ENCODE data around the gene SNRPD3. TPM values are rescaled to one million over a fixed set of nuclear protein-coding genes. Genes with fewer than 3 reads are reported as not detected.

Gene SNRPD3
- total RNA-seq, 4 donors from 2014 or later: 63.8 to 110 (median 87.6) TPM

- H3K27me3 ChIP-seq: no peaks in the 10 kb centered on the region
- H3K9me3 ChIP-seq: no peaks in the 10 kb centered on the region
- H3K36me3 ChIP-seq: peaks cover 5 to 32% (median 25%) of the 10 kb centered on the region in 4 donors
- TF ChIP-seq CTCF (IDR thresholded peaks at IDR 0.05) (no peak), POLR2AphosphoS5 (IDR thresholded peaks at IDR 0.05) (peak in 1 of 2 donors; percentile 4), POLR2A (IDR thresholded peaks at IDR 0.05; ENCODE audit: low read depth) (no peak), EP300 (IDR thresholded peaks at IDR 0.05) (no peak)
- intact Hi-C loops (cut with DNase I): no loop called here
- DNase-seq (ENCODE audit: extremely low spot score): no peak
- H3K27ac ChIP-seq (replicated peaks in 1 of 4): peak overlapping the region; percentile 94 to 98 (median 96)
- WGBS: 15% methylated on average over 11 of the region's 12 CpGs
- peak overlapping the region; percentile 73 to 97 (median 91) for H3K4me3 ChIP-seq
- peaks cover 58 to 83% (median 69%) of the 10 kb centered on the region in 4 donors for H3K4me1 ChIP-seq
Measured at GRCh38 chr22:24553597-24554312, 2.0 kb upstream of the SNRPD3 start.

- no peaks in the 10 kb centered on the region for H3K27me3 ChIP-seq
- no peaks in the 10 kb centered on the region for H3K9me3 ChIP-seq
- no CpG with 5 or more reads among the region's 64 CpGs for WGBS
- peaks cover 5 to 32% (median 26%) of the 10 kb centered on the region in 4 donors for H3K36me3 ChIP-seq
- H3K4me3 ChIP-seq: peak within 1 kb of the TSS; percentile 73 to 97 (median 91)
- peaks cover 66 to 83% (median 70%) of the 10 kb centered on the region in 4 donors for H3K4me1 ChIP-seq
- intact Hi-C loops (cut with DNase I): no loop called here
- TF ChIP-seq EP300 (IDR thresholded peaks at IDR 0.05) (no peak), POLR2A (IDR thresholded peaks at IDR 0.05; ENCODE audit: low read depth) (peak; percentile 75), POLR2AphosphoS5 (IDR thresholded peaks at IDR 0.05) (peak; percentile 68 to 89), CTCF (IDR thresholded peaks at IDR 0.05) (no peak)
- H3K27ac ChIP-seq (replicated peaks in 1 of 4): peak within 1 kb of the TSS; percentile 94 to 98 (median 96)
- no peak for DNase-seq (ENCODE audit: extremely low spot score)
Measured at GRCh38 chr22:24554313-24555164, 1.3 kb upstream of the SNRPD3 start, which contains the start of gene GUCD1. TSS of gene GUCD1 (minus strand) at chr22:24555138. CDS start at chr22:24554991, 147 bp downstream.

- Histone ChIP-seq H3K9me3 (no peaks in the 10 kb centered on the region), H3K4me3 (no peak overlapping the region), H3K27me3 (no peaks in the 10 kb centered on the region), H3K36me3 (peaks cover 10 to 47% (median 39%) of the 10 kb centered on the region in 4 donors), H3K4me1 (peaks cover 46 to 77% (median 66%) of the 10 kb centered on the region in 4 donors), H3K27ac (replicated peaks in 1 of 4) (no peak overlapping the region)
- TF ChIP-seq CTCF (IDR thresholded peaks at IDR 0.05) (no peak), EP300 (IDR thresholded peaks at IDR 0.05) (no peak), POLR2A (IDR thresholded peaks at IDR 0.05; ENCODE audit: low read depth) (no peak), POLR2AphosphoS5 (IDR thresholded peaks at IDR 0.05) (no peak)
- intact Hi-C loops (cut with DNase I): no loop called here
- DNase-seq (ENCODE audit: extremely low spot score): no peak
- 57% methylated on average over 4 of the region's 4 CpGs for WGBS
Measured at GRCh38 chr22:24559471-24559870, 3.7 kb downstream of the SNRPD3 start.

- Histone ChIP-seq H3K27me3 (no peaks in the 10 kb centered on the region), H3K9me3 (no peaks in the 10 kb centered on the region), H3K27ac (replicated peaks in 1 of 4) (peak overlapping the region in 2 of 4 donors; percentile 55 to 73), H3K4me3 (no peak overlapping the region), H3K36me3 (peaks cover 8 to 55% (median 37%) of the 10 kb centered on the region in 4 donors), H3K4me1 (peaks cover 57 to 94% (median 80%) of the 10 kb centered on the region in 4 donors)
- intact Hi-C loops (cut with DNase I): no loop called here
- no peak for DNase-seq (ENCODE audit: extremely low spot score)
- TF ChIP-seq EP300 (IDR thresholded peaks at IDR 0.05) (no peak), CTCF (IDR thresholded peaks at IDR 0.05) (no peak), POLR2AphosphoS5 (IDR thresholded peaks at IDR 0.05) (no peak), POLR2A (IDR thresholded peaks at IDR 0.05; ENCODE audit: low read depth) (no peak)
- WGBS: 92% methylated on average over 2 of the region's 2 CpGs
Measured at GRCh38 chr22:24563246-24563645, 7.4 kb downstream of the SNRPD3 start.
